GM18519 (cell line): ENCODE results near the gene USP38.
"Not testable (repeated sequence)": the region's sequence is repeated elsewhere in the genome, so short reads cannot be mapped to it uniquely, and the experiment has no call there.

Experiments
- ATAC-seq: cut with Tn5 transposase; IDR thresholded peaks from one replicate; pipeline ENCODE4 v1.9.1; 2021; ENCODE audit warnings: mild to moderate bottlenecking, moderate library complexity; ENCODE audit not compliant: unreplicated experiment, low FRiP score

The USP38 gene

DNA sequence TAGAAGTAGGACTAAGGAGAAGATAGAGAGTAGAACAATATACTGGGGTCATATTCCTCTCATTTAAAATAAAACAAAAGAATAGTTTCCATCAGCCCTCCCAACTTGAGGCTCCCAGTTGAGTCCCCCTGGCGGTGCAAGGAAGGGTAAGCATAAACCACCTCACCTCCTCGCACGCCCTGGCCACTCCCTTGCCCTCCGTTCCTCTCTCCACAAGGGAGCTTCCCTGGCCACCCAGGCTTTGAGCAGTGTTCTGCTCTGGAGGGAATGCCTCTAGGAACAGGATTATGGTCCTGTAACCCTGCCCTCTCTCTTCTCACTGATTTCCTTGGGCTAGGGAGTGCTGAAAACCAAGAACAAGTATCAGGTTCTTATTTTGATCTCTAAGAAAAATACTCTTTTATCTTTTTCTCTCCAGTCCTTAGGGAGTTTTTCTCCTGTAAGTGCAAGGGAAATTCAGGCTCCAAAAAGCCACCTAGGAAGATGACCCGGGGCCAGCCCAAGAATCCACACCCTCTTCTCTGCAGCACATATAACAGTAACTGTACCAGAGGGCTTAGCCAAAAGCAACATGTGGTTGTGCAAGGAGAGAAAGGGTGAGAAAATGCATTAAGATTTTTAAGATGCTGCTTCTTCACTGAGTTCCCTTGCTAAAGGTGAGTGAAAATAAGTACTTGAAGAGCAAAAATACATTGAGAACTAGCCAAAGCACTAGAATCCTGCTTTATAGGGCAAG, 69.9 kb downstream of the USP38 start:
- no peak for ATAC-seq

DNA sequence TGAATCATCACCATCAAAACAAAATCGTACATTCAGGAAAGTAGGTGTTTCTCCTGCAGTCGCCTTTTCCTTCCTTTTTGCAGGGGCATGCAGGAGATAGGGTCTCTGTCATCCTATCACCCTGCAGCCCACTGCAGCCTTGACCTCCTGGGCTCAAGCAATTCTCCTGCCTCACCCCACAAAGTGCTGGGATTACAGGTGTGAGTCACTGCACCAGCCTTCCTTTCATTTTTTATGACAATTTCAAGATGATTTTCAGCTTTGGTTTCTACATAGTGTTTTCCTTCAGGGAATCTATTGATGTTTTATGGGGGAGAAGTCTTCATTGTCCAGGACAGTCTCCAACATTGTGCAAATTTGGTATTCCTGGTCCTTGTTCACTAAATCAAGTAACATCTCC, 71.7 kb downstream of the USP38 start:
- no peak for ATAC-seq

DNA sequence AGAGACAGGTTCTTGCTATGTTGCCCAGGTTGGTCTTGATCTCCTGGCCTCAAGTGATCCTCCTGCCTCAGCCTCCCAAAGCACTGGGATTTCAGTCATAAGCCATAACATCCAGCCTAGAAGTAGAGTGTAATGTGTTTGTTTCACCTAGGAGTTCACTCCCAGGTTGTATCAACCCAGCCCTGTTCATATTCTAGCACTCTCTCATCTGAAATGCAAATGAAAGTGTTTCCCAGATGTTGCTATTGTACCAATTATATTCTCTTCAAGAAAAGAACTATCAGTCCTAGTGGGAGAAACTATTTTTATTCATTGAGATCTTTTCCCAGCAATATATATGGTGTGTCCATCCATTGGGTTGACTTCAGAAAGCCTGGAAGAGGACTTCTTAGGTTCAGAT, 72.6 kb downstream of the USP38 start:
- ATAC-seq, result no peak

DNA sequence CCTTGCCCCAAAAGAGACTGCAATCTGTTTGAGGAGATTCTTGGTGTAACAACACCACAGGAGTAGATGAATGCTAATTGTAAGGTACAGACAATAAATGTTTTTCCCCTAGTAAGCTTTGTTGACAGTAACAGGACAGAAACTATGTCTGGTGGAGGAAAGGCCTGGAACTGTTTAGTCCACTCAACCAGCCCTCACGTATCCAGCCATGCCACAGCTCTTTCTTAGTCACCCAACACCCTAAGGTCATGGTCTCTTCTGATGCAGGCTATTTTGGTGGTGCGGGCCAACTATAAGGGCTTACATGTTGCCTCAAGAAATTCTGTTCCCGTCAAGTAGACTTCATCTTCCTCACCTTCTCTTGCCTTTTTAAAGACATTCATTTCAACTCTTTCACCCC, 76.0 kb downstream of the USP38 start:
- ATAC-seq, result no peak

DNA sequence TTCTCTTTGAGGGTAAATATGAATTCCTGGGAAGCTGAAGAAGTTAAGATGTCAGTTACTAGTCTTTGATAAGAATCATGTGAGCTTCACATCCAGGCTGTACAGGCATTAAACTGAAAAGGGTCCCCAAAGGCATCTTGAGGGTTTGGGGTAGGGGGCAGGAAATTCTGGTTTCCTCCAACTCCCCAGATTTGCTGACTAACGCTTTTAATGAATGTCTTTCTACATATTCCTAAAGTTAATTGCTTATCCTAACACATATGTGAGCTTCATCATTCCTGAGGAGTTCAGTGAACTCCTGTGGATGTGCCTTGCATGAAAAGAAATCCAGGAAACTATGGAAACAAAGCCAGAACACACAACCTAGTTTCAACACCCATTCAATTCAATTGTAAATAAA, 78.1 kb downstream of the USP38 start:
- no peak for ATAC-seq

DNA sequence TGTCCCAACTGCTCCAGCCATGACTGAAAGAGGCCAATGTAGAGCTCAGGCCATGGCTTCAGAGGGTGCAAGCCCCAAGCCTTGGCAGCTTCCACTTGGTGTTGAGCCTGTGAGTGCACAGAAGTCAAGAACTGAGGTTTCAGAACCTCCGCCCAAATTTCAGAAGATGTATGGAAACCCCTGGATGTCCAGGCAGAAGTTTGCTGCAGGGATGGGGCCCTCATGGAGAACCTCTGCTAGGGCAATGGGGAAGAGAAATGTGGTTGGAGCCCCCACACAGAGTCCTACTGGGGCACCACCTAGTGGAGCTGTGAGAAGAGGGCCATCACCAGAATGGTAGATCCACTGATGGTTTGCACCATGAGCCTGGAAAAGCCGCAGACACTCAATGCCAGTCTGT, 83.0 kb downstream of the USP38 start:
- ATAC-seq, result not testable (repeated sequence)

DNA sequence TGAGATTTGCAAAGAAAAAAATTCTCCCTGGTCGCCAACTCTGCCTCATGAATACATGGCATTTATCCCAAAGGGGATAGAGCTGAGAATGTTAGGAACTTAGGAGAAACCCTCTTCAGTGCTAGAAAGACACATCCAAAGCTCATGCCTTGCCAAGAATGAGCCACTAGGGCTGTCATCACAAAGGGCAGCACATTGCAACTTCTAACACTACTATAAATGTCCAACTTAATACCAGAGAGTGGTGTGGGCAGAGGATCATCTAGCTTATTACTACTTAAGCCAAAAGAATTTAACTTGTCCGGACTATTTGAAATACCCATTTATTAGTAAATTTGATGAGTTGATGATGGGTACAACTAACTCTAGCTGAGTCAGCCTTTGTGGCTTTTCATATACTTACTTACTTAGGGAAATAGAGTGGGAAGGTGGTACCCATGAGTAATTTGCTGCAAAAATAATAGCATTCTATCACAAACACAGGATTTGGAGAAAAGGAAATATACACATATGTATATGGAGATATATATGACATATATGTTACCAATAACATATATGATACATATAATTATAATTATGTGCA, 85.6 kb downstream of the USP38 start:
- ATAC-seq, result no peak
